Kidney (tissue), 14 donors: ENCODE data around the gene HTR6. TPM values are rescaled to one million over a fixed set of nuclear protein-coding genes. Genes with fewer than 3 reads are reported as not detected.

Experiments used
- DNase-seq, 5 donors: peaks; one replicate each; pipeline ENCODE4 v3.0.0-alpha.2; 2013 to 2020
- FAIRE-seq: peaks from 2 replicates; lab custom pipeline; 2012; peaks lifted over from hg19 to GRCh38; lab: Jason Lieb, UNC
- H3K27ac ChIP-seq, 2 donors: one replicate each; pipeline ENCODE4 v1.7.0; 2013; ENCODE audit warnings: low read depth in 2 of 2, low read length in 2 of 2, inconsistent platforms in 1 of 2
- H3K27me3 ChIP-seq: one replicate; pipeline ENCODE4 v1.7.1; 2013; ENCODE audit warnings: low read length, inconsistent platforms; ENCODE audit not compliant: control insufficient read depth, insufficient read depth
- H3K36me3 ChIP-seq, 3 donors: one replicate each; pipeline versions ENCODE4 v1.7.0 to v1.7.1; 2013; ENCODE audit warnings: low read length in 3 of 3, control low read depth in 1 of 3, inconsistent platforms in 1 of 3; ENCODE audit not compliant: insufficient read depth in 3 of 3, control insufficient read depth in 2 of 3
- H3K4me1 ChIP-seq, 3 donors: one replicate each; pipeline versions ENCODE4 v1.7.0 to v1.7.1; 2013; ENCODE audit warnings: low read length in 3 of 3, inconsistent platforms in 1 of 3, low read depth in 1 of 3; ENCODE audit not compliant: control insufficient read depth in 2 of 3, insufficient read depth in 2 of 3
- H3K4me3 ChIP-seq, 3 donors: one replicate each; pipeline versions ENCODE4 v1.7.0 to v1.8.1; 2013; ENCODE audit warnings: low read length in 3 of 3, control low read depth in 1 of 3, inconsistent platforms in 1 of 3
- H3K9ac ChIP-seq, 3 donors: one replicate each; pipeline versions ENCODE4 v1.7.0 to v1.7.1; 2013; ENCODE audit warnings: low read length in 3 of 3, control low read depth in 1 of 3, inconsistent platforms in 1 of 3
- H3K9me3 ChIP-seq, 3 donors: one replicate each; pipeline versions ENCODE4 v1.7.0 to v1.7.1; 2013; ENCODE audit warnings: low read length in 3 of 3, control low read depth in 1 of 3, inconsistent platforms in 1 of 3; ENCODE audit not compliant: control insufficient read depth in 2 of 3, insufficient read depth in 1 of 3
- CTCF ChIP-seq: IDR thresholded peaks from 3 replicates; pipeline ENCODE4 v1.5.1; 2012; ENCODE audit warnings: mild to moderate bottlenecking, moderate library complexity, borderline replicate concordance; ENCODE audit not compliant: insufficient read depth; ENCODE audit errors: extremely low read depth
- intact Hi-C: fragments of 100-400 bp; cut with DNase I; formaldehyde crosslinking; loops from one replicate; pipeline ENCODE4 v1.11.1; 2022
- polyA plus RNA-seq: library from polyadenylated mRNA; stranded (reverse); fragments of 350-450 nt; fragmentation: Illumina TruSeq; extraction: RNeasy Lipid Tissue Mini Kit (QIAGEN cat#74804); gene quantifications from one replicate; pipeline ENCODE4 v1.2.3, GENCODE V29; 2014; ENCODE audit warnings: low read depth, low replicate concordance; ENCODE audit not compliant: insufficient read depth
- total RNA-seq: library from RNA; stranded (reverse); fragmentation: NEBNext Ultra II Directional; extraction: Animal tissue kit (Norgen Biotek cat#: 25700); gene quantifications from one replicate; pipeline ENCODE4 v1.2.1, GENCODE V29; 2021
- donor health status: control.
- donor health status: control.
- donor health status: control.
- donor health status: control.
- donor health status: control.
- donor health status: DM: yes; HTN: yes; CAD: no.
- donor health status: Normal renal cell carcinoma (clear cell type).

Gene HTR6
- total and polyA plus RNA-seq, 2 donors from 2014 or later = not detected

GRCh38 chr1:19694298-19694697 lies 29.6 kb downstream of the HTR6 start:
- FAIRE-seq = no peak

GRCh38 chr1:19695772-19696171 lies 31.1 kb downstream of the HTR6 start:
- no peaks in the 10 kb centered on the region for H3K9me3 ChIP-seq
- DNase-seq = no peak
- no peak for TF ChIP-seq CTCF
- no peaks in the 10 kb centered on the region for H3K4me1 ChIP-seq
- intact Hi-C loops = no loop called here
- H3K4me3 ChIP-seq = no peak overlapping the region
- H3K27me3 ChIP-seq = no peaks in the 10 kb centered on the region
- peaks cover 0 to 9% (median 6%) of the 10 kb centered on the region in 3 donors for H3K36me3 ChIP-seq
- H3K27ac ChIP-seq = no peak overlapping the region
- no peak overlapping the region for H3K9ac ChIP-seq
- no peak for FAIRE-seq

More at GRCh38 chr1:19694298-19694697, 29.6 kb downstream of the HTR6 start:
- DNase-seq = no peak
- intact Hi-C loops = no loop called here
- Histone ChIP-seq H3K9me3 (no peaks in the 10 kb centered on the region), H3K27me3 (no peaks in the 10 kb centered on the region), H3K9ac (no peak overlapping the region), H3K27ac (no peak overlapping the region), H3K36me3 (peaks cover 0 to 7% (median 6%) of the 10 kb centered on the region in 3 donors), H3K4me3 (no peak overlapping the region), H3K4me1 (no peaks in the 10 kb centered on the region)
- TF ChIP-seq CTCF = no peak

- H3K27me3 ChIP-seq = no peaks in the 10 kb centered on the region
- no peak overlapping the region for H3K4me3 ChIP-seq
- FAIRE-seq = no peak
- no peaks in the 10 kb centered on the region for H3K4me1 ChIP-seq
- no peak overlapping the region for H3K27ac ChIP-seq
- TF ChIP-seq CTCF = no peak
- peaks cover 0 to 10% (median 7%) of the 10 kb centered on the region in 3 donors for H3K36me3 ChIP-seq
- intact Hi-C loops = no loop called here
- H3K9me3 ChIP-seq = no peaks in the 10 kb centered on the region
- H3K9ac ChIP-seq = no peak overlapping the region
- no peak for DNase-seq
Observed at GRCh38 chr1:19696820-19697219, 32.1 kb downstream of the HTR6 start.

- DNase-seq (no peak), FAIRE-seq (no peak)
- Histone ChIP-seq H3K9ac (no peak overlapping the region), H3K9me3 (no peaks in the 10 kb centered on the region), H3K4me1 (no peaks in the 10 kb centered on the region), H3K4me3 (no peak overlapping the region), H3K36me3 (peaks cover 0 to 10% (median 7%) of the 10 kb centered on the region in 3 donors), H3K27me3 (no peaks in the 10 kb centered on the region), H3K27ac (no peak overlapping the region)
- intact Hi-C loops = no loop called here
- no peak for TF ChIP-seq CTCF
Observed at GRCh38 chr1:19698181-19698580, 33.5 kb downstream of the HTR6 start.
